ENCODE data around the gene MESP1. TPM values are rescaled to one million over a fixed set of nuclear protein-coding genes. Genes with fewer than 3 reads are reported as not detected.

MESP1 gene
- total RNA-seq, 1 donor from 2014 or later = not detected

GRCh38 chr15:89781891-89782618 is 31.0 kb upstream of the MESP1 start:
- DNase-seq (ENCODE audit: low spot score) = no peak
- Histone ChIP-seq H3F3A (ENCODE audit: low read depth) (no peaks in the 10 kb centered on the region), H3K4me3 (no peak overlapping the region), H3K27me3 (peaks cover 20% of the 10 kb centered on the region), H3K36me3 (no peaks in the 10 kb centered on the region), H3K27ac (no peak overlapping the region), H3K79me2 (ENCODE audit: low read depth) (no peaks in the 10 kb centered on the region), H2AFZ (replicated peaks) (no peak overlapping the region), H3K9ac (no peak overlapping the region), H3K4me1 (no peaks in the 10 kb centered on the region), H3K9me3 (ENCODE audit: low read depth) (no peaks in the 10 kb centered on the region), H4K20me1 (ENCODE audit: low read depth) (no peaks in the 10 kb centered on the region), H3K4me2 (no peak overlapping the region)
- Mint-ChIP-seq H3K27me3 (ENCODE audit: insufficient read depth, low read depth) (peaks cover 7% of the 10 kb centered on the region), H3K27ac (no peak overlapping the region), H3K4me1 (peaks cover 6% of the 10 kb centered on the region), H3K9me3 (peaks cover 4% of the 10 kb centered on the region), H3K4me3 (no peak overlapping the region), H3K36me3 (no peaks in the 10 kb centered on the region)
- TF ChIP-seq CTCF (IDR thresholded peaks at IDR 0.05) = no peak

DNA sequence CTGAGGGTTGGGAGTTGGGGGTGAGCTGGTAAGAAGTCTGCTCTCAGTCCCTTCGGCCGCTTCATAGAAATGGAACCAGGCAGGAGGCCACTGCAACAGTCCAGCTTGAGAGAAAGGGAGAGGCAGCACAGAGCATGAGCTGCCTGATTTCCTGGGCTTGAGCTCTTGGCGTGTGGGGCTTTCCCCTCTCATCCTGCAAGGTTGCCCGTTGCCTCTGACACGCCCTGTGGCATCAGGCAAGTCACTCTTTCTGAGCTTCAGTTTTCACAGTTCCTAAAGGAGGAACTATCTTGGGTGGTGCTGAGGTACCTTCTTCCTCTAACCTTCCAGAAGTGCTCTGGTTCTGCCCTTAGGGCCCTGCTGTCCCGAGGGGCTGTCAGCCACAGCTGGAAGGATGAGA is 30.0 kb upstream of the MESP1 start:
- Histone ChIP-seq H3K4me1 (no peaks in the 10 kb centered on the region), H3K4me3 (no peak overlapping the region), H2AFZ (replicated peaks) (no peak overlapping the region), H4K20me1 (ENCODE audit: low read depth) (no peaks in the 10 kb centered on the region), H3K27ac (no peak overlapping the region), H3K4me2 (no peak overlapping the region), H3K9ac (no peak overlapping the region), H3F3A (ENCODE audit: low read depth) (no peaks in the 10 kb centered on the region), H3K9me3 (ENCODE audit: low read depth) (no peaks in the 10 kb centered on the region), H3K36me3 (no peaks in the 10 kb centered on the region), H3K79me2 (ENCODE audit: low read depth) (no peaks in the 10 kb centered on the region), H3K27me3 (peaks cover 29% of the 10 kb centered on the region)
- peaks cover 6% of the 10 kb centered on the region for H3K4me1 Mint-ChIP-seq
- DNase-seq (ENCODE audit: low spot score) = no peak
- no peaks in the 10 kb centered on the region for H3K36me3 Mint-ChIP-seq
- H3K27me3 Mint-ChIP-seq (ENCODE audit: insufficient read depth, low read depth) = peaks cover 8% of the 10 kb centered on the region
- no peak overlapping the region for H3K27ac Mint-ChIP-seq
- no peak overlapping the region for H3K4me3 Mint-ChIP-seq
- TF ChIP-seq CTCF (IDR thresholded peaks at IDR 0.05) (no peak), EZH2phosphoT487 (IDR thresholded peaks at IDR 0.05) (no peak), EZH2 (IDR thresholded peaks at IDR 0.05) (no peak)
- H3K9me3 Mint-ChIP-seq = peaks cover 4% of the 10 kb centered on the region

GRCh38 chr15:89780601-89781000 is 29.6 kb upstream of the MESP1 start:
- Mint-ChIP-seq H3K4me3 (no peak overlapping the region), H3K27me3 (ENCODE audit: insufficient read depth, low read depth) (peaks cover 8% of the 10 kb centered on the region), H3K9me3 (peaks cover 4% of the 10 kb centered on the region), H3K36me3 (no peaks in the 10 kb centered on the region), H3K27ac (no peak overlapping the region), H3K4me1 (peaks cover 6% of the 10 kb centered on the region)
- TF ChIP-seq CTCF (IDR thresholded peaks at IDR 0.05) = no peak
- TF ChIP-seq EZH2phosphoT487 (IDR thresholded peaks at IDR 0.05) = no peak
- no peak for TF ChIP-seq EZH2 (IDR thresholded peaks at IDR 0.05)
- Histone ChIP-seq H3K4me2 (no peak overlapping the region), H3F3A (ENCODE audit: low read depth) (no peaks in the 10 kb centered on the region), H3K9ac (no peak overlapping the region), H3K4me3 (no peak overlapping the region), H3K9me3 (ENCODE audit: low read depth) (no peaks in the 10 kb centered on the region), H3K4me1 (no peaks in the 10 kb centered on the region), H3K36me3 (no peaks in the 10 kb centered on the region), H3K27ac (no peak overlapping the region), H3K27me3 (peaks cover 33% of the 10 kb centered on the region), H2AFZ (replicated peaks) (no peak overlapping the region), H3K79me2 (ENCODE audit: low read depth) (no peaks in the 10 kb centered on the region), H4K20me1 (ENCODE audit: low read depth) (no peaks in the 10 kb centered on the region)
- DNase-seq (ENCODE audit: low spot score) = no peak

Measured in neural progenitor cell (in vitro differentiated cells).